Right lobe of liver (tissue), 4 donors: ENCODE measurements around the gene BRDT.

Experiments used
- CTCF ChIP-seq, 4 donors: fragments of 200-600 bp in 3 of 4; fragments of 450-650 bp in 1 of 4; IDR thresholded peaks; one replicate each; pipeline versions ENCODE4 v1.5.1 to v1.8.0; 2016 to 2022; ENCODE audit warnings: antibody characterized with exemption in 4 of 4, mild to moderate bottlenecking in 2 of 4
- POLR2A ChIP-seq: fragments of 450-650 bp; IDR thresholded peaks from one replicate; pipeline ENCODE4 v1.6.1; 2017; ENCODE audit warnings: antibody characterized with exemption, mild to moderate bottlenecking
- donor health status: DM: no; HTN: no; CAD: no.
- donor health status: DM: no; HTN: no; CAD: no.
- donor health status: DM: no; HTN: yes; CAD: no.

GRCh38 chr1:91948097-91948496 lies 1.1 kb upstream of the BRDT start:
- TF ChIP-seq POLR2A: no peak
- TF ChIP-seq CTCF (IDR thresholded peaks at IDR 0.05): no peak
